ENCODE measurements around the gene BCL6.

The BCL6 gene

DNA sequence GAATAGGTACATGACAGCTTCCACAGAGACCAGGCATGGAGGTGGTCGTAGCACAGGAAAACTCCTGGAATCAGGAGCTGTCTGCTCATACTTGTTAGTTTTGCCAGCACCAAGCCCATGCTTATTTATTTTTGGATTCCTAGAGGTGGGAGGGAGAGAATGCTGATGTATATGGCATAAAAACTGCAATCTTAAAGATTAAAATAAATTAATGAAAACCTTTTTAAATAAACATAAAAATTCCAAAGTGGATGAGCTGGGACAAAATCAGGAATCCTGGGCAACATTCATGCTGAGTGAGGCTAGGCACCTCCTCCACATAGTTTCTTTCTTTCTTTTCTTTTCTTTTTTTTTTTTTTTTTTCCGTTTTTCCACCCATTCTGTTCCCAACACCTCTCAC is 14.3 kb upstream of the BCL6 start:
- DNase-seq: no peak

DNA sequence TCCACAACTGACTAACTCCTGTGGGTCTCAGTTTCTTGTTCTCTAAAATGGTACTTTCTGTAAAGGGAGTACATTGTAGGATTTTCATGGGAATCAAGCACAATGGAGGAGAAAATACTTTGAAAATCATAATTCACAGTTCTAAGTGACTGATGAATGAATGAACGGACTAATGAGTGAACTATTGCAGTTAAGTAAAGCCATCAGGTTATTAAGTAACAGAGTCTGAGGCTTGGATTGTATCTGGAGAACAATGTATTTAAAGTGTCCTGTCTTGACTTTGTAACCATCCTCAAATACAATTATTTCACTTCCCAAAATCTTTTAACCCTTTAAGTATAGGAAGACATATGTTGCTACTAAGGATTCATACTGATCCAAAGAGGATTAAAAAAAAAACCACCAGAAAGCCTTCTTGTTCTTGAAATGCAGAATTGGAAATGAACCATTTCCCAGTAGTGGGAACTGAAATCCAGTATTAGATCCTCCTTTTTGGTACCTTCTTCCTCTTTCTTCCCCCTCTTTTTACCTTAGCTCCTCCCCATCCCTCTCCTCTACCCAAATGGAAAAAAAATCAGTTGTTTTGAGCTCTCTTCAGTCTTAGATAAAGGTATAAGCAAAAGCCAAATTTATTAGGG is 13.2 kb upstream of the BCL6 start:
- DNase-seq: no peak

DNA sequence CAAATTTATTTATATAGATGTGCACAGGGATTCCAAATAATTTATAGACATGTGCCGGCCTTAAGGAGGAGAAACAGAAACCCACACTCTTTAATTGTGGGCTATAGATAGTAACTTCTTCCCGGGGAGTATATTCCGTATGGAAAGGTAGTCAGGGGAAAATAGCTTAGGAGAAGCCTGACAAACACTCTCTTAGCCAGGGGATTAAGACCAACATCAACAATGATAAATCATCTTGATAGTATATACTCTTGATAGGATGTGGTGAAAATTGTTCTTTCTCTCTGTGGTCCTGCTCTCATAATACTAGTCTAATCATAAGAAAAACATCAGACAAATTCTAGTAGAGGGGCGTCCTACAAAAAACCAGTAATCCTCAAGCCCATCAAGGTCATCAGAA is 8.2 kb upstream of the BCL6 start:
- DNase-seq: peak in 1 of 5 experiments; percentile 9

DNA sequence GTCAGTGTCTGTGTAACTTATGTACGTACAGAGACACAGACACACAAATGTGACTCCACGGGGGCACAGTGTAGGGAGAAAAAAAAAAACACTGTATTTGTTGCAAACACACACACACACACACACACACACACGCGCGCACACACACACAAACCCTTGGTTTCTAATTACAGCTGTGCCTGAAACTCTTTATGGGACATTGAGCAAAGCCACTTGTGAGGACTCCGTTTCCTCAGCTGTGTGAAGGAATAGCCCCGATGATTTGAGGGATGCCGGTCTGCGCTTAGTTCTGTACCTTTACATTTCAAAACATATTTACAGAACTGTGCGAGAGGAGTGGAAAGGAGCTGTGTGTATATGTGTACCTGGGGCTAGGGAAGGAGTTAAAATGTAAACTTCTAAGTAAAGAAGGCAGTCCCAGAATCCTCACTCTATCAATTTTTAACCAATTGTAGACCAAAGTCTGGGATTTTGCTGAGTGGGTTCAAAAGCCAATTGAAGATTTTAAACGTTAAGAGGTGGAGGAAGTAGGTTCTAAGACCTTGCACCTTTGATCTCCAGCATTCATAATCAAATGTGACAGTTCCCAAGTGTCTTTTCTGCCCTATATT is 5.3 kb upstream of the BCL6 start:
- peak in 1 of 5 experiments; percentile 30 for DNase-seq

DNA sequence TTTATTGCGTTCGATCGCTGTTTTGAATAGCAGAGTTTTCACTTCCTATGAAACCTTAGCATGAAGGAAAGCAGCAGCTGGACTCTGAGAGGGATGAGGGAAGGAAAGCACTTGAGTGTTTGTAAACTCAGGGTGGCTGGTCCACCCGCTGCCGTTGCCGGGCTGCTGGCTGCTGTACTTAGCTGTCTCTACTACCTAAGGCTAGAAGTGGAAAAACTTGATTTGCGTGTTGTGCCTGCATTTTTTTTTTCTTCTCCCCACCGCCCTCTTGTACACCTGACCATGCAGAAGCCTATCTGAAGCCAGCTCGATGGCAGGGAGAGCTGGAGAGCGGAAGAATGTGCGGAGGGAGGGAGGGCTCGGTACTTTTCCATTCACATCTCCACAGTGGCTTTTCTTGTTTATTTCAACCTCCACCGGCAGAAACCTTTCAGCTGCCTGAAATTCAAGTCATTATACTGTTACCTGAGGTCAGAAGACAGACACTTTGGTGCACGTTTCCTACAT is 4.8 kb upstream of the BCL6 start:
- DNase-seq: peak in 1 of 5 experiments; percentile 8

DNA sequence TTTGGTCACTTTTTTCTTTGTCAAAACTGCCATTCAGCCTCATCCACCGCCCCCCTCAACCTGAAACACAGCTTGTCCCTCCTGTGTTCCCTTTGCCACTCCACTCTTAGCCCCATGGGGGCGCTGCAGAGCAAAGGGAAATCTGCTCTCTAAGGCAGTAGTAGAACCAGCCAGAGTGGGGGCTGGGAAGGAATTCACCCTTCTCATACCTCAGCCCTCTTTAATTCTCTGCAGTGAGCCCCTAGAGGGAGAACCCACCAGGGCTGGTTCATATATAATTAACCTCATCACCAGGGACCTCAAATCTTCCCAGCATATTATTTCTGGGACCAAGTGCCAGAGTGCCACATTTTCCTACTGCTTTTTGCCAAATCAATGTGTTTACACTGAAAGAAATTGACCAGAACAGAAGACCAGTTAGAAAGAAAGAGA is 2.8 kb upstream of the BCL6 start:
- DNase-seq: peak; percentile 63 to 89 (median 76)

DNA sequence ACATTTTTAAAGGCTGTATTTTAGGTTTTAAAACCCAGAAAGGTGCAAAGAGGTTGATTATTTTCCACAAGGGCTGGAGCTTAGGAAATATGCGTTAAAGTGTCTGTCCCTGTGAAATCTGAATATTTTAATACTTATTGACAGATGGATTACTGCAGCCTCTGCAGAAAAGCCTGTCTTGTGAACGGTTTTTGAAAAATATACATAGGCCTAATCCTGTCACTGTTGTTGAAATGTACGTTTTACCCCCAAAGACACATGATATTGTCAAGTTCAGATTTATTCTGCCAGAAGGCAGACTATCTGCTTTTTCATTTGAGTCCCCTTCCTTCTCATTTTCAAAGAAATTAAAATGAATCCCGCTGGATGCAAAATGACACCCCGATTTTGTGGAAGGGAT is 2.2 kb upstream of the BCL6 start:
- peak in 1 of 5 experiments; percentile 8 for DNase-seq

DNA sequence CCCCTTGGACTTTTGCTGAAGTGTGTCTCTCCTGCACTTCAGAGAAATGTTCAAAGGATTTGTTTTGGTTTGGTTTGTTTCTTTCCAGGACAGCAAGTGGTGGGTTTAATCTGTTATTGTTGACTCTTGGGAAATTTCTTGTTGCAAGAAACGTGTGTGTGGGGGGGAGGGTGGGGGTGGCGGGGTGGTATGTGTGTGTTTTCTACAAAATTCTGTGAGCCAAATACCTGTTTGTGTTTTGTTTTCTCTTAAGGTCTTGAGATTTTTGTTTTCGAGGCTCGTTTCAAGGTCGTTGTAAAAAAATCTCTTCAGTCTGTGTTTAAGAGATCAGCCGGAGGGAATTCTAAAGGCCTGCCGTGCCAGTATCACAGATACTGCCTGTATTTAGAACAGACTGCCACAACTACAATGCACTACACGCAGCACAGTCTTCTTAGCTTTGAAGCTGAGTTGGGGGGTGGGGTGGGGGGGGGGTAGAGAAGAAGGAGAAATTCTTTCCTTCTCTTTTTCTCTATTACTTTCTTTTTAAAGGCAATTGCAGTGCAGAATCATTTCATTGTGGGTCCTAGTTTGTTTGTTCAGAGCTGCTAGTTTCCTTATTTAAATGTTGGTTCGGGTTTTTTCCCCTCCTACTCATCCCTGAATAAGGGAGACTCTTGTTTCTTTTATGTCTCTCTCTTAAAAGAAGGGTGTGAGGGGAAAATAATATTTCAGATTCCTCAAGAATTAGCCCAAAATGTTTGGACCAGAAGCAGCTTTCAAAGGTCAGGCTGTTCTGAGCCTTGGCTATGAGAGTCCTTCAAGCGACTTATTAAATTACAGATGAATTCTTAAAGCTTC is 1.4 kb upstream of the BCL6 start:
- DNase-seq: peak in 1 of 5 experiments; percentile 70

DNA sequence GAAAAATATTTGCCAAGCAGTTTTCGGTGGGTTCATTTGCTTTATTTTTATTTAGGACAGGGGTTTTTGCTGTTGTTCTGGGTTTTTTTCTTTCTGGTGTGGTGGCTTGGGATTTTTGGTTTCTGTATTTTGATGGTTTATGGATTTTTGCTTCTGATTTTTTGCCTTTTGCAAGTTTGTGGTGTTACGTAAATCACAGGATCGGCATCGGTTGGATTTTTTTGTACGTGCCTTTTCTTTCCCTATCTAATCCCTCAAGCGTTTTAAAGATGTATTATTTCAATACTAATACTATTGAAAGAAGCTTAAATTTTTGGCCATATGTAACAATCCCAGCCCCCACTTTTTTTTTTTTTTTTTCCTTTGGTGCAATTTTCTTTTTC is 782 bp upstream of the BCL6 start:
- DNase-seq: no peak

DNA sequence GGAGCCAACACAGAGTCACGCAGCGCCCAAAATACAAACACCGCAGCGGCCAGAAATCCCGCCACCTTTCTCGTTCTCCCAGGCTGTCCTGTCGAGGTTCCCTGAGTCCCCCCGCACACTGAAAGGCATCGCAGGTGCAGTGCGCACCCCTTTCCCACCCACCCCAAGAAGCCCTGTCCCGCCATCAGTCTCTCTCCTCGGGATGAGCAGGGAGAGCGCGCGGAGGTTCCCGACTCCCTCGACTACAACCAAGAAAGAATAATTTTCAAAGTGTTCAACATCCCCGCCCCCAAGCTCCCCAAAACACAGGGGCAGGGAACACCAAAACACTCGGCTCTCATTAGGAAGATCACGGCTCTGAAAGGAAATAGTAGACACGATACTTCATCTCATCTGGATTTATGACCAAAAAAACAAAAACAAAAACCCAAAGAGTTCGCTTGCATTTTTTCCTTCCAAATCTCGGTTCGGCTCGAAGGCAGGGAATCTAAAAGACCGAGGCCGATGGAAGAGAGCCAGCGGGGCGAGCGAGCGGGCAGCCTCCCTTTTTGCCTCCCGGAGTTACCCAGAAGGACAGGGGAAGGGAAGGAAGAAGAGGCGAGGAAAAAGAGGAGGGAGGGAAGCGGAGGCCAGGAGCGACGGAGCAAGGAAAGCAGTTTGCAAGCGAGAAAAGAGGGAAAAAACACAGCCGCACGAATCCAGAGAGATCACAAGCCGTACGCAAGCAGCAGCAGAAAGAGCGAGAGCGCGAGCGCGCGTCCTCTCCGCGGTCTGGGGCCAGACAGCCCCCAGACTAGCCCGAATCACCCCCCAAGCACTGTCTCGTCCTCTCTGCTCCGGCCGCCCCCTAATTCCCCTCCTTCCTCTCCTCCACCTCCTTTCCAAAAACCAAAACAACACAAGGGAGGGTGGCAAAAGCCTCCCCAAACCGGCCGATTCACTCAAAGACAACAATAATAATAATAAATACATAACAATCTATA is 808 bp downstream of the BCL6 start:
- peak in 4 of 5 experiments; percentile 32 to 75 (median 37) for DNase-seq

DNA sequence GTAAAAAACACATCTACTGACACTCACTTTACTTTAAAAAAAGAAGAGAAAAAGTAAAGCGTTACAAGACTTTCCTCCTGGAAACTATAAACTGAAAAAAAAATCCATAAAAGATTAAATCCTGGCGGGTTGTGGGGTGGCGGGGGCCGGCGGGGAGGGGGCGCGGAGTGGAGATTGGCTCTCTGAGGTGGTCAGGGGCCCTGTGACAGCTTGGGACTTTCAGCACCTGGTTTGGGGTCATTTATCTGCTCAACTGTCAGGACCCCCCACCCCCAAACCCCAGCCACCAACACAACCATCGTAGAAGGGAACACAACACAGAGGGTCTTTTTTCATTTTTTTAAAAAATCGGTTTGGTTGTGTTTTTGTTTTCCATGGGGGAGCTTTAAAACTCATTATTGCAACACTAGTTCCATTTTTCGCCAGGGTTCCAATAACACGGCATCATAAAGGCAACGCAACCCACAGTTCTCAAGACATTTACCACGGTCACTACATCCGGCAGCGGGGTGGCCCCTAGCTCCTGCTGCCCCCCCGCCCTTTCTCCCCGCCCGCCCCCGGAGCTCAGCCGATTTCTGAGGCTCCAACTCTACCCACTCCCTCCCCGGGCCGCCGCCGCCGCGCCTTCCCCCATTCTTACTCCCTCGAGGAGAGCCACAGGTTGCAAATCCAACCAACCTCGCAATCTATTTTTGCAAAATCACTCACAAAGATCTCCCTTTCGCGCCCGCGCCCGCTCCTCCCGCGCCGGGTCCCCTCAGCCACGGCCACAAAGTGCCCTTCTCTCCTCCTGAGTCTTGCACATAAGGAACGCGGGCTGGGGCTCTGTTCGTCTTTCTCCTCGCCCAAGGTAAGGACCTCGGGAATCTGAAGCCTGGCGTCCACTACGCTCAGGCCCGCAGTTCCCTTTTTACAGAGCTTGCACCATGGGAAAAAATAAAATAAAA is 1.8 kb downstream of the BCL6 start:
- peak in 4 of 5 experiments; percentile 15 to 75 (median 42) for DNase-seq

DNA sequence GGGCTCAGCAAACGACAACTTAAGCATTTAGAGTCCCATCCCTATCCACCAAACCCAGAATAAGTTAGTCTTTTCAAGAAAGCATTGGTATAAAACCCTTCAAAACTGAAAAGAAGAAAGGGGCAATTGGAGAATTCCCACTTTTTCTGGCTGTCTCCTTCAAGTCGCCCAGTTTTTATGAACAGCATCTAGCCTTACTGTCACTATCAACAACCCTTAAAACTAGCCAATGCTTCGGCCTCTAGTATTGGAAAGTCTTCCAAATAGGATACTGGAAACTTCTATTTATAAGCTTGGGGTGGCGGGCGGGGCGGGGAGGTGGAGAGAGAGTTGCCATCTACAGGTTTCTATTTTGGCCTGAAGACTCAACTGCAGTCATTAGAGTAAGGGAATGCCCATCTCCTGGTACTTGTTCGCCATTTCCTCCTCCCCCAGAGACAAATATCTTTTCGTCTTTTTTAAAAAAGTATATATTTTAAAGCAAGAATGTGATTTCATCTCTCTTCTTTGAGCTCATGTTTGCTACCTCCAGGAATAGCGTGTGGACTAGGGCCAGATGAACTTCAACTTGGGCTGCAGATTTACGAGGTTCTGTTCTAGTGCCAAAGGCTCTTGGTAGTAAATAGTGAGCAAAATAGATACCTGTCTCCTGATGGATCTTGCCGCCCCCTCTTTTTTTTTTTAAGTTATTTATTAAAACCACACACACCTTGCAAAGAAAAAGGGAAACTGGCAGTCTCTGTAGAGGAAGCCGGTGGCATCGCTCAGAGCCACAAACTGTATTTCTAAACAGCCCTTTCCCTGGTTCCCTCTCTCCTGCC is 2.7 kb downstream of the BCL6 start:
- peak in 2 of 5 experiments; percentile 33 to 63 for DNase-seq

DNA sequence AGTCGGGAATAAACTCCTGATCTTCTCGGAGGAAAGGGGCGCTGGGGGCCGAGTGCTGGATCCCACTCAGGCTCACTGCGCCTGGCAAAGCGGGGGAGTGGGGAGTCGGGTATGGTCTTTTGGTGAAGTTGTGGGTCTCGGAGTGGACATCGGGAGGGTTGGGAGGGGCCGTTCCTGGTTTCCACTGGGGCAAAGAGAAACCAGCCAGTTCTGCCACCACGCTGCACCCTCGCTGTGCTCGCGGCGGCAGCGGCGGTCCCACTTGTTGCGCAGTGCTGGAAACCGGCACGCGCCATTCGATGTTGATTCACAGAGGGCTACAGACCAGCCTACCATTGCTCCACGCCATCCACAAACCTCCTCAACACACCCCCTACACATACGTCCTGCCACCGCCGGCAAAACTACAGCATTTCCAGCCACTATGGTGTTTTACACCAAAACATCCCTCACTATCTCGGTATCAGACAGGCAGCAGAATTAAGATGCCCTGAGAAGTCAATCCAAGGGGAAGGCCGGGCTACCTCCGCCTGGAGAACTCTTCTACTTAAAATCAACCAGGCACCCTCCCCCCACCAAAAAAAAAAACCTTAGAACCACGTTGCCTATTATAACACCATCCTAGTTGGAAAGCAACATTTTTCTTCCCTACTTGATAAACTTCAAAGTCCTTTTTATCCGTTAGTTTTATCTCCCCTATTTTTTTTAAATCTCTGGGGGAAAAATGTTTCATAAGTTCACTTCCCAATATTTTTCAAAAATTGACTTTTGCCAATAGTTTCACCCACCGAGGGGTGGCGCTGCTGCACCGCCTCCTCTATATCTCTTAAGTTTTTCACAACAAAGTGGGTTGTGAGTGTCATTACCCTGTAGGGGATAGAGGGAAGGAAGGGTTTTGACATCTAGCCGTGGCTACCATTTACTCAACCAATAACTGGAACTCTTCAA is 3.6 kb downstream of the BCL6 start:
- DNase-seq: peak; percentile 48 to 87 (median 63)

DNA sequence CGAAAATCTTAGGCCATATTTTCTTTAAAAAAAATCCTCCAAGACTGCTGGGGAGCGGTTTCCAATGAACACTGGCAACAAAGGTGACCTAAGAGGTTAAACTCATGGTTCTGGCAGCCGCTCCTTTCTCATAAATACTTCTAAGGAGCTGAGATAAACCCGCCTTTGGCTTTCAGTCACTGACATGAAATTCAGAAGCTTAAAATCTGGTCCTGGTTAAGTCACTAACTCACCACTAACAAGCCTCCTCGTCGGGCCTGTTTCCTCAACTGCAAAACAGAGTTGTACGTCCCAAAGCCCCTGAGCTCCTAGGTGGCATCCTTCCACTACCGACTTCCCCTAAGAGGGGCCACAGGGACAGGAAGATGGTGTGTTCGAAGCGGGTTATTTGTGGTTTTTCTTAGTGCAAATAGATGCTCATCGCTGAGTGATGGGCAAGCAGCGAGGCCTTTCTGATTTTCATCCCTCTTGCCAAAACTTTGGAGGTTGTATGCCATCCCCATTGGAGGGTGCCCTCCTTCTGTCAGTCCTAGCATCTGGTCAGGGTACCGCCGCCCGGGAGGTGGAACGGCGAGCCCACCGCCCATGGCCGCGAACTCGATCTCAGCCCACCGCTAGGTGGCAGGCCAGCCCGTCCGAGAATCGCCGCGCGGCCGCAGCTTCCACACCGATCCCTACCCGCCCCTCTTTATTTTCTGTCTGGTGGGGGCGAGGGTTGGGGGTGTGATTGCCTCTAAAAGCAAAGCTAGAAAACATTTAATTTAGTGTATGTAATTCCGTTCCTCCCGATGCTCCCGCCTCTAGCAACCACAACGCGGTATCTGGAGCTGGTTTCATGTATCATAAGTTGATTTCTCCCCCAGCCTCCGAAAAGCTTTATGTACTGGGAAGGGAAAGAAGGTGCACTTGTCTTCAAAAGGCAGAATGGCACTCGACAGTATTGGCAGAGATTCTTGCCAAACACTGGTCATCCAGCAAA is 4.6 kb downstream of the BCL6 start:
- peak; percentile 50 to 73 (median 56) for DNase-seq

DNA sequence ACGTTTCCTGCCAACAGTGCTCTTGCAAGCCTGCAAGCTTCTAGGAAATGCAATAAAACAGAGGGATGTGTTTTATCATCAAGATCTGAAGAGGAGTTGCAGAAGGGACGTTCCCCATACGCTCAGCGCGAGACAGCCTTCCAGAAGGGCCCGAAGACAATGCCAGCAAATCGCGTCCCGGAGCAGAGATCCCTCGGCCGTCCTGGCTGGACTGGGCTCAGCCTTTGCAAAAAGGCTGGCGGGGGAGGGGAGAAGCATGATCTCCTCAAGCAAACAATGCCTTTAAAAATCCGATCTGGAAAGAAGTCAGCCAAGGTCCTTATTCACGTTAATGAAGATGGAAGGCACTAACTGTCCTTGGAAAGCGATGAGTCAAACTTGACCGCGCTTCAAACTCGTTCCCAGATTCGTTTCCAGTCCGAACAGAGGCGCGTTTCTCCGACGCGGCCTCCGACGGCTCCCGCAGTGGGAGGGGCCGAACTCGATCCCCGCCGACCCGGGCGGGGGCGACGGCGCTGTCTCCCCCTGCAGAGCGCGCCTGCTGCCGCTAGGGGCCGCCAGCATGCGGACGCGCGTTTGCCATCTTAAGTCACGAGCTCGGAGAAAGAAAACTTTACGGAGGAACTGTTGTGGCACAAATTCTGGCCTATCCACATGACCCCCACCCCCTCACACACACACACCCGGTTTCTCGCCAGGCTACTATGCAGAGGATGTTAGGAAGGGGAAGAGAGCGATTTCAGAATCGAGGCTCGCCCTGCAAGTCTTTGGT is 5.5 kb downstream of the BCL6 start:
- DNase-seq: peak; percentile 60 to 87 (median 66)

DNA sequence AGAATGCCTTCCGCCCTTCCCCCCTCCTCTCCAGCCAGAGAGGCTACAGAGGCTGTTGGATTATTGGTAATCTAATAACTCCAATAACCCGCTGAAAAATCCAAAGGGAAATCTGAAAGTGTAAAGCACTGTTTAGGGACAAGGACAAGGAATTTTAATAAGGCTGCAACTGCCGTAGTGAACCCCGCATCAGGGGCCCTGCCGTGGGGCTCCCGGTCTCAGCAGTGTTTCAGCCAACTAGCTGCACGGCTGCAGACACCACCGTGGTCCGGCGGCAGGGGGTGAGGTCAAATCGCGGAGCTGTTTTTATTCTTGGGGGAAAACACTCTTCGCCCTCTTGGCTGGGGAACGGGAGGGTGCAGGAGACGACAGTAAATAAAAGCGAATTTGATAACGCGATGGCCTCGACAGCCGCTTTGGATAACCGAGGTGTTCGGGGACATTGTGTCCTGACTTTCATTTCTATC is 6.1 kb downstream of the BCL6 start:
- DNase-seq: peak in 1 of 5 experiments; percentile 50

All from T-helper 2 cell (primary cell).